NCI-H1436 (cell line): ENCODE results near the gene TRIP11.
"Not testable (repeated sequence)": the region's sequence is repeated elsewhere in the genome, so short reads cannot be mapped to it uniquely, and the experiment has no call there.

Source experiments
- DNase-seq: peaks from one replicate; lab custom pipeline; 2025; lab: John Stamatoyannopoulos, UW

Gene TRIP11

DNA sequence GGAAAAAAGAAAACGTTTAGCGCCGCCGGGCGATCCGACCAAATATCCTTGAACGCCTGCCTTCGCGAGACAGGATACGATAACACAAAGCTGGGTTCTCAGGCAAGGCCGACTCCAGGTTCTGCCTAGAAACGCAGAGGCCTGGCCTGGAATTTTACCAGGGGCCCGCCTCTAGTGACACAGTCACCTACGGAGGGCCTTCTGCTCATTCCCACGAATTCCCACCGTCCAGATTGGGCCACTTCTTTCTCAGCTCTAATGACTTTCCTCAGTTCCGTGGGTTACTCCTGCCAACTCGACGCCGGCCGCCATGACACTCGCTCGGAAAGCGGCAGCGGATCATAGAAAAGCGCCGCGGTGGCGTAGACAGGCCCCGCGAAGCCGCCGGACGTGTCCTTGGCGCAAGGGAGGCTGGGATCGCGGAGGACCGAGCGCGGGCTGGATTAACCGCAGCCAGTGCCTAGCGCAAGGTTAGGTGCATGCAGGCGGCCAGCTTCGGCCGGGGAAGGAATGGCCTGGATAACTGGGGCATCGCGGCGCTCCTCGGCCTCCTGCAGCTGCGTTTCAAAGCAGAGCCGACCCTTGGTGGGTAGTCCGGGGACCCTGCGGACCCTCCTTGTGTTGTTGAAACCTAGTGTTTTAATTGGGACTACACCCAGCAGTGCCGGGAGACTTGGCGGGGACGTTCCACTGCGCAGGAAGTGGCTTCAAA lies at the start of gene TRIP11:
Gene TRIP11 (minus strand): TSS at position 341 of the 712 bp plus-strand sequence. CDS start 374 bp downstream, outside the sequence.
- peak; percentile 85 for DNase-seq

DNA sequence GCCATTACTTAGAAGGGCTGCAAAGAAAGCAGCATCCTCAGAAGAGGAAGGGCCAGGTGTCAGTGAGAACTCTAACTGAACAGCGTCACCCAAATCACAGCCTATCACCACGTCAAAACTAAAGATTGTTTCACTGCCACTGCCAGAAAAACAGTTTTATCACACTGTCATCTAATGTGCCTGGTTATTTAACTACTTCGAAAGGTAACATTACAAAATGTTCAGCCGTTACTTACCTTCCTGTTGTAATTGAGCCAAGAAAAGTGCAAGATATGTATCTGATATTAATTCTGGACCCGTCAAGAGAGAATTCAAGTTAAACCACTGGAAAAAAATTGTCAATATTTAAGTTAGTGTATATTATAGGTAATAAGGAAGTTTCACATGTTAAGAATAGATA lies 48.6 kb upstream of the TRIP11 start:
- no peak for DNase-seq

DNA sequence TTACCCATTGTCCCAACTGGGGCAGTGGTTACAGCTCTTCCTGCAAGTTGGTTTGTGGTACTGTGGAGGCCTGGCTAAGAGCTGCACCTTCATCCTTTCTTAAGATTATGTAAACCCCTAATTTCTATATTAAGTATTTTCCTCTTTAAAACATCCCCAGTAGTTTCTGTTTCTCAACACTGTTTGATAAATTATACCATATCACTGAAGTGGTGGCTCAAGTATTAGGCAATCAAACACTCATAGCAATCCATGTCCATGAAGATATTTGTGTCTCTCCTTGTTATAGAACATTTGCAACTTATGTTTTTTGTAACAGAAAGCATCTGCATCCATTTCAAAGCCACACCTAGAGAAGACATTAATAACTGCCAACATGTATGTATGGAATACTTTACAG lies 34.7 kb upstream of the TRIP11 start:
- DNase-seq = no peak

DNA sequence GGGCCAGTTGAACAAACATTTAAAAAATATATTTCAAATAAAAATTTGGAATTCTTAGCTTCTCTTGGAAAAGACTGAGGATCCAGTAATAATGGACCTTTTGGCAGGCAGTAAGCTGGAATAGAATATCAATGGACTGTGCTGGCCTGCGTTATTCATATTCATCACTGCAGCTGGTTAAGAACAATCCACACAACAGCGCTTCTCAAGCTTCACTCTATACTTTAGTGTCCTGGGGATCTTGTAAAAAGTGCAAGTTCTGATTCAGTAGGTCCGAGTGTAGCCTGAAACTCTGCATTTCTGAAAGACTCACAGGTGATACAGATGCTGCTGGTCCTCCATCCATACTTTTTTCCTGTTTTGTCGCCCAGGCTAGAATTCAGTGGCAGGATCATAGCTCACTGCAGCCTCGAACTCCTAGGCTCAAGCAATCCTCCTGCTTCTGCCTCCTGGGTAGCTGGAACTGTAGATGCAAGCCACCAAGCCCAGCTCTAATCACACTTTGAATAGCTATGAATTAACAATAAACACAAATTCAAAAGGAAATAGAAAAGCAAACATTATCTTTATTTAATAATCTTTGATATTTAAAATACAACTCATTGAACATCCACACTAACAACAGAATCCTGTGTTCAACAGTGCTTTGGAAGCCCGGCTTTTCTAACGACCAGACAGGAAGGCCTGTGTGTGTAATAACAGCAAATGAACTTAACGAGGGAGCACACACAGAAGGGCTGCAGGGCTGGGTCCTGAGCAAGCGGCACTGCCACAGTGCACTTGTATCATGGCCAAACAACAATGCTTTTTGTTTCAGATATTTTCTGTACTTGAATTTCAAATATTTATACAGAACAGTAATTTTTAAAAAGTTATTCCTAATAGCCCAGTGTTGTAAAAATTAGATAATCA lies 18.4 kb upstream of the TRIP11 start:
- no peak for DNase-seq

DNA sequence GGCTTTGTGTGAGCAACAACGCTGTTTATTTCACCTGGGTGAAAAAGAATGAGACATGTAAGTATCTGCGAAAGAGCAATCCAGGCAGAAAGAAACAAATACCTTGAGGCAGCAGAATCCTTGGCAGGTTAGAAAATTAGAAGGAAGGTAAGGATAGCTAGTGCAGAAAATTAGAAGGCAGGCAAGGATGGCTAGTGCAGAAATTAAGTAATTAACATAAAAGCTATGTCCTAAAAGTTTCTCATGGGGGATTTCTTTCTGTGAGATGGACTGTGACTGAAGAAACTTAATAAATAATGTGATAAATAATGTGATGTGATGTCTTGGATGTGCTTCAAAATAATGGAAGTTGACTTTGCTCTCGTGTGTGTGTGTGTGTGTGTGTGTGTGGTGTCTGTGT lies 9.9 kb upstream of the TRIP11 start:
- no peak for DNase-seq

DNA sequence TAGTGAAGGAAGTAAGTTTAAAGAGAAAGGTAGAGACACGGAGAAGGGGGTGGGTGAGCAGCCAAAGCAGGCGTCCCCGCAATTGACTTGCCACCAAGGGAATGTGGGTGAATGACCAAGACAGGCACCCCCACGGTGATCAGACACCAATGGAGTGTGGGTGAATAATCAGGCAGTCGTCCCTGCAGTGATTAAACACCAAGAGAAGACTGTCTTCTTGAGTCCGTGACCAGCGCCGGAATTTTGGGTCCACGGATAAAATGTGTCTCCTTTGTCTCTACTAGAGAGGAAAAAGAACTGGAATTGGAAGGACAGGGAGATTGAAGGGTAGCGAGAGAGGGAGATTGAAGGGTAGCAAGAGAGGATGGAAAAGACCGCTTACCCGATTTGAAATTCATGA lies 9.4 kb upstream of the TRIP11 start:
- not testable (repeated sequence) for DNase-seq

DNA sequence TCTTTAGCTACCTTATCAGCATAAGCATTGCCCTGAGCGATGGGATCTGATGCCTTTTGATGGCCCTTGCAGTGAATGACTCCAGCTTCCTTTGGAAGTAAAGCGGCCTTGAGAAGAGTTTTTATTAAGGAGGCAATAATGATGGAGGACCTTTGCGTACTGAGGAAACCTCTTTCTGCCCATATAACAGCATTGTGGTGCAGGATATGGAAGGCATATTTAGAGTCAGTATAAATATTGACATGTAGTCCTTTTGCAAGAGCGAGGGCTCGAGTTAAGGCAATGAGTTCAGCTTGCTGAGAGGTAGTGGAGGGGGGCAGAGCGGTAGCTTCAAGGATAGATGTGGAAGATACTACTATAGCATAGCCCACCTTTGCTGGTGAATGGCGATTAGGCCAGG lies 6.0 kb upstream of the TRIP11 start:
- DNase-seq = not testable (repeated sequence)

DNA sequence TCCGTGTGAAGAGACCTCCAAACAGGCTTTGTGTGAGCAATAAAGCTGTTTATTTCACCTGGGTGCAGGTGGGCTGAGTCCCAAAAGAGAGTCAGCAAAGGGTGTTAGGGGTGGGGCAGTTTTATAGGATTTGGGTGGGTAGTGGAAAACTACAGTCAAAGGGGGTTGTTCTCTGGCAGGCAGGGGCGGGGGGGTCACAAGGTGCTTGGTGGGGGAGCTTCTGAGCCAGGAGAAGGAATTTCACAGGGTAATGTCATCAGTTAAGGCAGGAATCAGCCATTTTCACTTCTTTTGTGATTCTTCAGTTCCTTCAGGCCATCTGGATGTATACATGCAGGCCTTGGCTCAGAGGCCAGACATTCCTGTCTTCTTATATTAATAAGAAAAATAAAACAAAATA lies 1.9 kb upstream of the TRIP11 start:
- not testable (repeated sequence) for DNase-seq

DNA sequence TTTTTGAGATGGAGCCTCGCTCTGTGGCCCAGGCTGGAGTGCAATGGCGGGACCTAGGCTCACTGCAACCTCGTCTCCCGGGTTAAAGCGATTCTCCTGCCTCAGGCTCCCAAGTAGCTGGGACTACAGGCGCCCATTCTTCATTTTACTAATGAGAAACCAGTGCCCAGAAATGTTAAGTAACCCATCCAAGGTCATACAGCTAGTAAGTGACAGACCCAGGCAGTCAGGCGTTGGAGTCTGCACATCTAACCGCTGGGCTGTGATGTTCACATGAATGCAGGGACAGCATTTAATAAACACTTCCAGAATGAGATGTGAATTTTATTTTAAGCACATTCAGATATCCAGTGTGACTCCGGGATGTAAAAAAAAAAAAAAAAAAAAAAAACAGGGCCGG lies 1.3 kb upstream of the TRIP11 start:
- DNase-seq = no peak

DNA sequence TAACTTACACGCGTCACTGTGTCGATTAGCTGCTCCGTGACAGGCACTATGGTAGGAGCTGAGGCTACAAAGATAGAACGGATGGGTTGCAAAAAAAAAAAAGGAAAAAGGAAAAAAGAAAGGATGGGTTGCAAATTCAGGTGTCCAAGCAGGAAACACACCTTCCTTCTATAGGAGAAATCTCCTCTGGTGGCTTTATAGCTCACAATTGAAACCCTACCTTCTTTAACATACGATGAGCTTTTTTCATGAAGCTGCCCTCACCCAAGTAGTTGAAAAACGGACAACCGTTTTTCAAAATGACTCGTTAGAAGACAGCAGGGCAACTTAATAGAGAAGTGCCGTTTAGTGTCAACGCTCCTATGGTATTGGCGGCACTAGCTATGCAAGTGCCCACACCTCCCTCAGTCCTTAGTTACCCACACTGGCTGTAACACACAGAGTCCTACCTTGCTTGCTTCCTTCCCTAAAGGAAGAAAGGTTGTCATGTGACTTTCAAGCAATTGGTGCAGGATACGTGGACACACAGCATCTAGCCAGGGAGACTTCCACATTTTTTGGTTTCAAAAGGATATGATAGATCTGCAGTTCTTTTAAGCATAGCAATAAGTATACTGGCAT lies 682 bp upstream of the TRIP11 start:
- no peak for DNase-seq

DNA sequence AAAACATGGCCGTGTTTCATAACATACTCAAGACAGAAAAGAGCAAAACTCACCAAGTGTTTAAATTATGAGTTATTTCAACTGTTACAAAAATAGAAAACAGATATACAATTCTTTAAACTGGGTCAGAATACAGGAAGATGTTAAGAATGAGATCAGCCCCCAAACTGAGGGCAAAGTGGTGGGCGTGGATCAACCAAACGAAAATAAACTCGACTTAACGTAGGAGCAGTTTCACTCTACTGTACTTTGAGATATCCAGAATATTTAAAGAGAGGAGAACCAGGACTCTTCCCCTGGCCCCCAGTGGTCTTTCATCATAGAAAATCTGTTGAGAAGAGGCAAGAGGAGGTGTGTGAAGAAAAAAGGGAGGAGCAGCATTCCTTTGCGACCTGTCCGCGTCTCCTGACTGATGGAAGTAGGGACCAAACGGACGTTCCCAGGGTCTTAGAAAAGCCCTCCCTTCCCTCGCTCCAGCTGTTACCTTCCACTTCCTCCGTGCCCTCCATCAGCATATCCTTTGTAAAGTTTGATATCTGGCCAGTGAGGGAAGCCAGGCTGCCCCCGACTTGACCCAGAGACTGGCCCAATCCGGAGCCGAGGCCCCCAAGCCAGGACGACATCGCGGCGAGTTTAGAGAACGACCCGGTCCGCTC lies 668 bp downstream of the TRIP11 start:
- DNase-seq = no peak

DNA sequence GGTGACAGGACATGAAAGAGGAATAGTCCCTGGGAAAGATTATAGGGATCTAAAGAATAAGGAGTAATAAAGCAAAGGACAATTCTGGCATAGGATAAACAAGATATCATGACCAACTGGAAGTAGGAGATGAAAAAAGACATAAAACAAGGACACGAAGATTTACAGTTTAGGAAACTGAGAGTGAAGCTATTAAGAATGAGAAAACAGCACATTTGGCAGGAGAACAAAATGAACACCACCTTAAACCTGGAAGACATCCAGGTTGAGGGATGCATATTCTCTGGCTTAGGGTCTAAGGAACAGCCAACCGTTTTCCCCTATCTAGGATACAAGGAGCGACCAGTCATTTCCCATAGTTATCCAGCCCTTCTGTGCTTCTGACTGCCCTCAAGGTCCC lies 1.9 kb downstream of the TRIP11 start:
- DNase-seq = no peak

DNA sequence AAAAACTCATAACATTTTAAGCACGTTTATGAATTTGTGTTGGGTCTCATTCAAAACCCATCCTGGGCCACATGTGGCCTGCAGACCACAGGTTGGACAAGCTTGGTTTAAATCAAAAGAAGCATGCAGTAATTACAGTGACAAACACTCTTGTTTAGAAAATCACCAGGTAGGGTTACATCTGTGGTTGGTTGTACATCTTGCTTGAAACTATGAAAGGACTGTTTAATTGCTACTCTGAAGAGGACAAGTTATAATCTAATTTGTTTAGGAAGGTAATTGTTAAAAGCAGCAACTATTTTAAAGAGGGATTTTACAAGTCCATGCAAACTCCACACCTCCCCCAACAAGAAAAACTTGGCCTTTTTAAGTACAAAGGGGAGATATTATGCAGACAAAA lies 4.0 kb downstream of the TRIP11 start:
- DNase-seq = no peak

DNA sequence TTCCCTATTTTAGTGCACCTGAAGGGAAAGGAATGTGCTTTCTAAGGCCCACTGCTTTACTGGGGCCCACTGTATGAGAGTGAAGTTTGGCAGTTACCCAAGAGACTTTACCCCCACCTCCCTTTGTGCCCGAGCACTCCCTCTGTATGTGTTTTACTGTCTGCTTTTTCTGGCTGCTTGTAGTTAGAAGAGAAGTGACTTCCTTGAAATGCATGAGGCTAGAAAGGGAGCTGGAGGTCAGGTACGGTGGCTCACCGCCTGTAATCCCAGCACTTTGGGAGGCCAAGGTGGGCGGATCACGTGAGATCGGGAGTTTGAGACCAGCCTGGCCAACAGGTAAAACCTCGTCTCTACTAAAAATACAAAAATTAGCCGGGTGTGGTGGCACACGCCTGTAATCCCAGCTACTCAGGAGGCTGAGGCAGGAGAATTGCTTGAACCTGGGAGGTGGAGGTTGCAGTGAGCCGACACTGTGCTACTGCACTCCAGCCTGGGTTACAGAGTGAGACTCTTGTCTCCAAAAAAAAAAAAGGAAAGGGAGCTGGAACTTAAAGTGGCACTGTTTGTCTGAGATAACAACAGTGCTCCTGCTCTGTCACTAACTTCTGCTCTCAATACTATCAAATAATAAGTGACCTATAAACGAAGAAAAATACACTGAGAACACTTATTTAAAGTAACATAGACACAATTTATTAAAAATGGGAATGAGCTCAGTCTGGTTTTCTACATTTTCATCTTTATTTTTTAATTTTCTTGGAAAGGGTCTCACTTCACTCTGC lies 5.8 kb downstream of the TRIP11 start:
- no peak for DNase-seq

DNA sequence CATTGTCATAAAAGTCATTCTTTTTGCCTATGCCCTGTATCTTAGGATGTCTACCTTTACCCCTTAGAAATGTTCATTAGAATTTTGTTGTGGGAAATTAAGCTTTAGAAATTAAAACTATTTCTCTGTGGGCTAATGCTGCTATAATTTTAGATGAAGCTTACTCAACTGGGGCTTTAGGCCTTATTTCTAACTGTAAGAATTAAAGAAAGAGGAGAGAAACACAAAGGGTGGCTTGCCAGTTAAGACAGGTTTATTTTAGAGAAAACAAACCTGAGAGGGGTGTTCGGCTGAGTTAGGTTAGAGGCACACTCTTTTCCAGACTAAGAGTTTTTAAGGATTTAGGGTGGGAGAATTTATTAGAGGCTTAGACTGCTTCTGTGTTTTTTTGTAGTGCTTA lies 6.4 kb downstream of the TRIP11 start:
- DNase-seq = no peak

DNA sequence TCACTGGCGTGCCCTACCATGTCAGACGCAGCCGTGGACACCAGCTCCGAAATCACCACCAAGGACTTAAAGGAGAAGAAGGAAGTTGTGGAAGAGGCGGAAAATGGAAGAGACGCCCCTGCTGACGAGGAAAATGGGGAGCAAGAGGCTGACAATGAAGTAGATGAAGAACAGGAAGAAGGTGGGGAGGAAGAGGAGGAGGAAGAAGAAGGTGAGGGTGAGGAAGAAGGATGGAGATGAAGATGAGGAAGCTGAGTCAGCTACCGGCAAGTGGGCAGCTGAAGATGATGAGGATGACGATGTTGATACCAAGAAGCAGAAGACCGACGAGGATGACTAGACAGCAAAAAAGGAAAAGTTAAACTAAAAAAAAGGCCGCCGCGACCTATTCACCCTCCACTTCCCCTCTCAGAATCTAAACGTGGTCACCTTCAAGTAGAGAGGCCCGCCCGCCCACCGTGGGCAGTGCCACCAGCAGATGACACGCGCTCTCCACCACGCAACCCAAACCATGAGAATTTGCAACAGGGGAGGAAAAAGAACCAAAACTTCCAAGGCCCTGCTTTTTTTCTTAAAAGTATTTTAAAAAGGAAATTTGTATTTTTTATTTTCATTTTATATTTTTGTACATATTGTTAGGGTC lies 13.2 kb downstream of the TRIP11 start:
- DNase-seq = no peak

DNA sequence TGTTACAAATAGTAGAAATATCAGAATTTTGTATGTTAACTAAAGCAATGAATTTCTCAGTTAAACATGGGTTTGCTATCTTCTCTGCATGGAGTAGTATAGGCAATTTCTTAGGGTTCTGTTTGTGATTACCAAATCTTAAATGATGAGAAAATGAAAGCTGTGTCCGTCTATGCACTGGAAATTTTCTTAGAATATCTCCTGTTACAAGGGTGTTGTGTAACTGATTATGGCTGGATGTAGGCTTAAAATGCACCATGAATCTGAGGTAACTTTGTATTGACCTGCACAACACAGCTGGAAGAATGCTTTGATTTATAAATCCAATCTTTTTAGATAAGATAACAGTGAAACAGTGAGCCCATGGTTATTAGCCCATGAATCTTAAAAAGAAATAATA lies 17.8 kb downstream of the TRIP11 start:
- DNase-seq = no peak

DNA sequence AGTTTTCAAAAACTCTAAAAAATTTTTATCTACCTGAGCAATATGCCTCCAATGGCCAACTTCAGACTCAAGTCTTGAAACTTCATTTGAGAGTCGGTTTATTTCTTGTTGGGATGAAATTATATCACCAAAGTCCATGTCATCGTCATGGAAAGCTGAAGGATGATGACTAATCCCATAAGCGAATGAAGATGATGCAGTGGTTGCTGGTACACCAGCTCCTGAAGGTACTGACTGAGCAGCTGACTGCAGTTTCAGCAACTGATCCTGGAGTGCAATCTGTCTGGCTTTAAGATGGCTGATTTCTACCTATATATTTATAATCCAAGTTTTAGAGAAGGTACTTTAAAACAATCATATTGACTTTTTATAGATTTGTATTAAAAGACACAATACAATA lies 18.3 kb downstream of the TRIP11 start:
- no peak for DNase-seq

DNA sequence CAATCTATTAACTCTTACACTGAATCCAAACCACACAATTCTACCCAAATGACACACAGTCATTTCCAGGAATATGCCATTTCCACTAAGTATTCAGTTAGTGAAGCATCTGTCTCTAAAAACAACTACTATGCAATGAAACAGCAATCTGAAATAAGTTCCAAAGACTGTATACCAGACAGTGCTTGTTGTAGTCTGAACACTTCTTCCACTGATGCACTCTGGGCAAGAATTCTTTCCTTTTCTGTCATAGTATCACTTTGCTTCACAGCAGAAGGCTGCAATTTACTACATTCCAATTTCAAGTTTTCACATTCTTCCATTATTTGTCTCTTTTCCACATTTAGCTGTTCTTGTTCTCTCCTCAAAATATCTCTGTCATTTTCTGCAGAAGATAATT lies 25.8 kb downstream of the TRIP11 start:
- no peak for DNase-seq

DNA sequence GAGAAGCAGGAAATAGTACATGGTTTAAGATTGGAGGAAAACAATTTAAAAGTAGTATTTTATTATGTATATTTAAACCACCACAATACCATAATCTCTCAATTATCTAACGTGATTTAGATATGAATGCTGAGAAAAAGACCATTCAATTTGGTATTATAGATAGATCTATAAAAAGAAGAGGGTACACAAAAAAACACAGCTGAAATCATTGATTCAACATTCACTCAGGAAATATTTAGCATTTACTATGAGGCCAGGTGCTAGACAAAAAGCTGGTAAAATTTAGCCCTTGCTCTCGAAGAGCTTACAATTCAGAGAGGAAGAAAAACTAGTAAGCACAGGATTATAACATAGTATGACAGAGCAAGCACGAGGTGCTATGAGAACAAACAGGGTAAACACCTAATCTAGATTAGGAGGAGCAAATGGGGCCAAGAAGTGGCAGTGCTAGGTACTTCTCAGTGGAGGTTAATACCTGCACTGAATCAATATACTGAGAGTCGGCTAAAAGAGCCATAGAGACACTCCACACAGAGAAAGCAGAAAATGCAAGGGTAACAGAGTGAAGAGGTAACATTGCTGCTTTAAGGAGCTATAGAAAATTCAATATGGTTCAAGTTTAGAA lies 27.6 kb downstream of the TRIP11 start:
- DNase-seq = no peak

DNA sequence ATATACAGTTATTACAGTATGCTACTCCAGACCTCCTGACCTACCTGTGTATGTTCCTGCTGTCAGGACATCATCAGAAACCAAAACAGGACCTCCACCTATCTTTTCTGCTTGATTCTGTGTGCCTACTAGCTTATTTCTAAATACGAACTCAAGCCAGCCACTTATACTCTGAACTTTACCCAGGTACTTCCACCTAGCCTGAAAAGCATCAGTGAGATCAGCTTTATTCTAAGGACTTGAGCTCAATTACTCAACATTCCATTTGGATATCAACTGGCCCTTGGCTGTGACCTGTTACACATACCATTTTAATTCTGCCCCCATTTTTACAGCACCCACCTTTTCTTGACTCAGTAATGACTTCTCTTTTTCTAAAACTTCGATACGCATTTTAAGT lies 29.2 kb downstream of the TRIP11 start:
- no peak for DNase-seq
